GM23248 (cell line): ENCODE results near the gene GNB5.

ENCODE experiments used
- EZH2 ChIP-seq: fragments of 200-600 bp; sonication (generic); IDR thresholded peaks from 2 replicates; pipeline ENCODE4 v1.6.1; 2018; ENCODE audit warnings: antibody characterized with exemption, mild to moderate bottlenecking; ENCODE audit not compliant: insufficient read depth, poor library complexity, severe bottlenecking
- EZH2phosphoT487 ChIP-seq: fragments of 200-600 bp; sonication (generic); IDR thresholded peaks from 2 replicates; pipeline ENCODE4 v1.6.1; 2018; ENCODE audit warnings: antibody characterized with exemption, moderate library complexity, mild to moderate bottlenecking, low read depth; ENCODE audit not compliant: insufficient read depth

- TF ChIP-seq EZH2 = no peak
- TF ChIP-seq EZH2phosphoT487 = no peak
Observed at GRCh38 chr15:52161406-52161966, 29.7 kb downstream of the GNB5 start.
